Peyer's patch (tissue), 4 donors: Measurements from ENCODE around the gene GID8. TPM values are rescaled to one million over a fixed set of nuclear protein-coding genes. Genes with fewer than 3 reads are reported as not detected.
A peak's percentile ranks its signal among the peaks of the same experiment; 100 is the strongest.

Experiments
- DNase-seq, 3 donors: peaks; one replicate each; pipeline ENCODE4 v3.0.0-alpha.2; 2017 to 2019
- H3K27ac ChIP-seq, 4 donors: fragments of 200-600 bp; sonication (generic); one replicate each; pipeline ENCODE4 v1.5.1; 2016 to 2019
- H3K27me3 ChIP-seq, 2 donors: fragments of 200-600 bp; sonication (generic); one replicate each; pipeline ENCODE4 v1.5.1; 2019
- H3K36me3 ChIP-seq, 3 donors: fragments of 200-600 bp; sonication (generic); one replicate each; pipeline ENCODE4 v1.5.1; 2016 to 2019
- H3K4me1 ChIP-seq, 4 donors: fragments of 200-600 bp; sonication (generic); one replicate each; pipeline ENCODE4 v1.5.1; 2016 to 2019
- H3K4me3 ChIP-seq, 4 donors: fragments of 200-600 bp; sonication (generic); 1 replicate in 3 of 4; 2 replicates in 1 of 4; pipeline ENCODE4 v1.5.1; 2016 to 2019; ENCODE audit warnings: mild to moderate bottlenecking in 1 of 4
- H3K9me3 ChIP-seq, 4 donors: fragments of 200-600 bp; sonication (generic); one replicate each; pipeline ENCODE4 v1.5.1; 2016 to 2019; ENCODE audit warnings: mild to moderate bottlenecking in 1 of 4
- CTCF ChIP-seq, 6 experiments: fragments of 450-650 bp in 4 of 6; fragments of 200-600 bp in 2 of 6; sonication (generic) in 1 of 6; IDR thresholded peaks; one replicate each; pipeline ENCODE4 v1.5.1; 2017 to 2019; ENCODE audit warnings: antibody characterized with exemption in 6 of 6, mild to moderate bottlenecking in 3 of 6, moderate library complexity in 1 of 6
- POLR2A ChIP-seq, 2 donors: fragments of 450-650 bp; IDR thresholded peaks; one replicate each; pipeline ENCODE4 v1.5.1; 2017; ENCODE audit warnings: antibody characterized with exemption in 2 of 2, mild to moderate bottlenecking in 2 of 2, moderate library complexity in 2 of 2
- total RNA-seq, 4 donors: library from RNA; depleted of rRNA; stranded (reverse); fragments of >200 nt; gene quantifications; one replicate each; pipeline ENCODE4 v1.1.0, GENCODE V29; 2016

Gene GID8
- total RNA-seq, 4 donors from 2014 or later: 22.3 to 26.5 (median 24.0) TPM

GRCh38 chr20:62924442-62925075, 13.4 kb upstream of the GID8 start:
- peak overlapping the region; percentile 97 to 99 (median 98) for H3K4me3 ChIP-seq
- no peaks in the 10 kb centered on the region for H3K36me3 ChIP-seq
- H3K4me1 ChIP-seq: peaks cover 7 to 81% (median 39%) of the 10 kb centered on the region in 4 donors
- H3K27me3 ChIP-seq: no peaks in the 10 kb centered on the region
- peak in 1 of 3 donors; percentile 62 for DNase-seq
- TF ChIP-seq POLR2A (IDR thresholded peaks at IDR 0.05) (no peak), CTCF (IDR thresholded peaks at IDR 0.05) (no peak)
- H3K9me3 ChIP-seq: no peaks in the 10 kb centered on the region
- peak overlapping the region; percentile 96 to 99 (median 98) for H3K27ac ChIP-seq

GRCh38 chr20:62925076-62925419, 12.9 kb upstream of the GID8 start:
- peak overlapping the region; percentile 96 to 99 (median 98) for H3K27ac ChIP-seq
- no peaks in the 10 kb centered on the region for H3K36me3 ChIP-seq
- H3K27me3 ChIP-seq: no peaks in the 10 kb centered on the region
- TF ChIP-seq CTCF (IDR thresholded peaks at IDR 0.05) (no peak), POLR2A (IDR thresholded peaks at IDR 0.05) (no peak)
- H3K4me1 ChIP-seq: peaks cover 7 to 81% (median 36%) of the 10 kb centered on the region in 4 donors
- no peak for DNase-seq
- H3K4me3 ChIP-seq: peak overlapping the region; percentile 97 to 99 (median 98)
- no peaks in the 10 kb centered on the region for H3K9me3 ChIP-seq

- Histone ChIP-seq H3K27ac (peak overlapping the region; percentile 96 to 99 (median 98)), H3K4me1 (peaks cover 7 to 78% (median 36%) of the 10 kb centered on the region in 4 donors), H3K4me3 (peak overlapping the region; percentile 97 to 99 (median 98)), H3K27me3 (no peaks in the 10 kb centered on the region), H3K36me3 (no peaks in the 10 kb centered on the region), H3K9me3 (no peaks in the 10 kb centered on the region)
- peak; percentile 57 to 72 (median 69) for DNase-seq
- TF ChIP-seq CTCF (IDR thresholded peaks at IDR 0.05) (no peak), POLR2A (IDR thresholded peaks at IDR 0.05) (no peak)
These were observed 12.3 kb upstream of the GID8 start for GRCh38 chr20:62925420-62926228.

GRCh38 chr20:62926229-62927127, 11.5 kb upstream of the GID8 start, which contains the start of gene DIDO1:
TSS of gene DIDO1 (minus strand) at chr20:62926505.
- H3K36me3 ChIP-seq: no peaks in the 10 kb centered on the region
- no peaks in the 10 kb centered on the region for H3K27me3 ChIP-seq
- H3K4me3 ChIP-seq: peak within 1 kb of the TSS; percentile 97 to 99 (median 98)
- H3K4me1 ChIP-seq: peaks cover 7 to 69% (median 34%) of the 10 kb centered on the region in 4 donors
- DNase-seq: peak; percentile 90 to 96 (median 93)
- TF ChIP-seq CTCF (IDR thresholded peaks at IDR 0.05) (peak; percentile 61 to 91 (median 87)), POLR2A (IDR thresholded peaks at IDR 0.05) (peak; percentile 74 to 80)
- H3K9me3 ChIP-seq: no peaks in the 10 kb centered on the region
- H3K27ac ChIP-seq: peak within 1 kb of the TSS; percentile 96 to 99 (median 98)

- peak in 2 of 3 donors; percentile 37 to 40 for DNase-seq
These were observed 10.7 kb upstream of the GID8 start for GRCh38 chr20:62927128-62927705.

More at GRCh38 chr20:62927128-62927705, 10.7 kb upstream of the GID8 start:
- H3K36me3 ChIP-seq: no peaks in the 10 kb centered on the region
- peaks cover 7 to 62% (median 31%) of the 10 kb centered on the region in 4 donors for H3K4me1 ChIP-seq
- H3K27ac ChIP-seq: peak overlapping the region; percentile 96 to 99 (median 98)
- TF ChIP-seq POLR2A (IDR thresholded peaks at IDR 0.05): no peak
- no peak for TF ChIP-seq CTCF (IDR thresholded peaks at IDR 0.05)
- peak overlapping the region; percentile 97 to 99 (median 98) for H3K4me3 ChIP-seq
- no peaks in the 10 kb centered on the region for H3K27me3 ChIP-seq
- no peaks in the 10 kb centered on the region for H3K9me3 ChIP-seq
